HG03520 (cell line): Measurements from ENCODE around the gene MGARP.
"Not testable (repeated sequence)": the region's sequence is repeated elsewhere in the genome, so short reads cannot be mapped to it uniquely, and the experiment has no call there.

Experiments used
- ATAC-seq: cut with Tn5 transposase; IDR thresholded peaks from one replicate; pipeline ENCODE4 v1.9.1; 2021; ENCODE audit warnings: mild to moderate bottlenecking, moderate library complexity; ENCODE audit not compliant: unreplicated experiment

The MGARP gene

DNA sequence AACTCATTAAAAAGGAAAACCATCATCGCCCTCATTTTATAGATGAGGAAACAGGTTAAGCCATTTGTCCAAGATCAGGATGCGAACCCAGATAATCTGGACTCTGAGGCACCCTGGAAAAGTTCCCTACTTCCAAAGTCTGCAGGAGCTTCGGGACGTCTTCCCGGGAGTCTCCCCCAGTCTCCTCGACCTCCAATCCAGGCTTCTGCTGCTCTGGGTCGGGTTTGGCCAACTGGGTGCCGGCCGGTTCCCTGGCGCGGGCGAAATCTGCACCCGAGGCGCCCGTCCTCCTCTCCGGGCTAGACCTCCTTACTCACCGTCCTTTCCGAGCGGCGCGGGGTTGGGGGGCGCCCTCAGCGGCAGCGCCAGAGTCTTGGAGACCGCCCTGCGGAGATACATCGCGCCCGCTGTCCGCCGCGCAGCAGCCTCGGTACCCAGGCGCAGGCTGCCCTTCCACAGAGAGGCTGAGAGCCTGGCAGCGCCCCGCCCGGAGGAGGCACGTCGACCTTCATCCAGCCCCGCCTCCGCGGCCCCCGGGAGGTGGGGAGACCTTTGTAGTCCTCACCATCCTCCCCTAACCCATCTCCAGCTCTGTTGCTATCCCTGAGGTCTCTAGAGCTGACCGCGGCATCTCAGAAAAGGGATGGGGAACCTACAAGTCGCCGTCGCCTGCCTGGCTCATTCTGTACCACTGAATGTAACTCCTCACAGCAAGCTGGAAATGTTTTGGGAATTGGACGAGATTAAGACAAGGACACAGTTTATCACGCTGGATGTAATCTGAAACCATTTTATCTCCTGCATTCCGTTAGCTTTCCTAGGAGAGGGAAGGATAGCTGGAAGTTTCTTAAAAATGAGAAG, at the start of gene MGARP:
Gene MGARP, minus strand, starts transcription at position 466 of the 861 bp plus-strand sequence. Its CDS starts 67 bp downstream, at position 399.
- ATAC-seq, result no peak

DNA sequence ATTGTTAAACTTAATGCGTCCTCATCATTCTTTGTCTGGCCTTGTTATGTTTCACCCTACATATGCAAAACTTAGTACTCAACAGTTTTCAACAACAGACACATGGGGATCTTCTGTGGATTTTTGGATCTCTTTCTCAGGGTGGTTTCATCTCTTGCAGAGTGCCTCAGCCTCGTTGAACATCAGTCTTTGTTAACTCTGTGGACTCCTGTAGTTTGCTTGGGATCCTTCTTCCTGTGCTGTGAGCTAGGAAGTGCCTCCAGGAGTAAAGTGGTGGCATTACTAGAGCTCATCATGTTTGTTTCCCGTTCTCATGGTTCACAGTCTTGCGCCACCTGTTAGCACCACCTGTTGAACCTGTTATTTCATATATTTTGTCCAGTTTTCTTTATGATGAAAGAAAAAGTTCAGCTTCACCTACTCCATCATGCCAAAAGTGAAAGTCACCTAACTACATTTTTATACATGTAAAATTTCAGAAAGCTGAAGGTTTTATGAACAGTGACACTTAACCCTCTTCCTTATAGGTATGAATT, 49.7 kb upstream of the MGARP start:
- no peak for ATAC-seq

- no peak for ATAC-seq
These were observed 44.6 kb upstream of the MGARP start for GRCh38 chr4:139324620-139325019.

DNA sequence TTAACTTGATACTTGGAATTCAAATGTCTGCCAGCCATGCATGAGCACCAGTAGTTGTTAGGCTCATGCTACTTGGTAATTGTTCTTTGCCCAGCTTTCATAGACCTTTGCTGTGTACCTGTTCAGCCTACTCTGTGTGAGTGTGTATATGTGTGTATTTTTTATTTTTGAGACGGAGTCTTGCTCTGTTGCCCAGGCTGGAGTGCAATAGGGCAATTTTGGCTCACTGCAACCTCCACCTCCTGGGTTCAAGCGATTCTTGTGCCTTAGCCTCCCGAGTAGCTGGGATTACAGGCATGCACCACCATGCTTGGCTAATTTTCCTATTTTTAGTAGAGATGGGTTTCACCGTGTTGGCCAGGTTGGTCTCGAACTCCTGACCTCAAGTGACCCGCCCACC, 42.5 kb upstream of the MGARP start:
- ATAC-seq, result not testable (repeated sequence)

- ATAC-seq, result not testable (repeated sequence)
These were observed 42.0 kb upstream of the MGARP start for GRCh38 chr4:139322070-139322469.

DNA sequence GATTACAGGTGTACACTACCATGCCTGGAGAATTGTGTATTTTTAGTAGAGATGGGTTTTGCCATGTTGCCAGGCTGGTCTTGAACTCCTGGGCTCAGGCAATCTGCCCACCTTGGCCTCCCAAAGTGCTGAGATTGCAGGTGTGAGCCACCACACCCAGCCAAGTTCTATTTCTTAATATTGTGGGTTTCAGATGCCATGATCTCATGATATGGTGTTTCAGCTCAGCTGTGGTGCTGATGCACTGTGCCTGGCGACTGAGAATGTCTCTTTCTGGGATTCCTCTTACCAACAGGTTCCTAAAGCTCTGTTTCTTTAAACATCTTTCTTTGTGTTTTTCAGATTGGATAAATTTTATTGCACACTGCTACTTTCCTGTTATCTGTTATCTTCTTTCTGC, 39.5 kb upstream of the MGARP start:
- no peak for ATAC-seq

- no peak for ATAC-seq
These were observed 37.6 kb upstream of the MGARP start for GRCh38 chr4:139317635-139318034.

DNA sequence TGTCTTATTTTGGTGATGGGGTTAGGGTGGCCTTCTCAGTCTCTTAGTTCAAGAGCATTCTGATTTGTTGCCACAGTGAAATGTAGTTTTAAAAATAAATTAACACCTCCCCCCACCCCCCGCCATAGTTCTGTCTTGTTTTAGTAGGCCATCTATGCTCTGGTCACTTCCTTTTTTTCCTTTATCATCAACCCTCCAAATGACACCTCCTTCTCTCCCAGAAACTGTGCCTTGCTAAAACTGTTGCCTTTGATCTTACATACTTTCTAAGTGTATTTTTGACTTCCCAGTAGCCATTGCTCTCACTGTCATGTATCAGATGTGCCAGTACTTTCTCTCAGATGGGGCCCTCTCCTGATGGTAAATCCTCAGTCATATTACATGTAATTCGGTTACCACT, 36.7 kb upstream of the MGARP start:
- ATAC-seq, result no peak

- ATAC-seq, result peak; percentile 78
These were observed 35.2 kb upstream of the MGARP start for GRCh38 chr4:139315221-139315675.

- no peak for ATAC-seq
These were observed 34.2 kb upstream of the MGARP start for GRCh38 chr4:139314047-139314800.

- ATAC-seq, result not testable (repeated sequence)
These were observed 33.4 kb upstream of the MGARP start for GRCh38 chr4:139313414-139313813.

- no peak for ATAC-seq
These were observed 32.7 kb upstream of the MGARP start for GRCh38 chr4:139312552-139313332.

DNA sequence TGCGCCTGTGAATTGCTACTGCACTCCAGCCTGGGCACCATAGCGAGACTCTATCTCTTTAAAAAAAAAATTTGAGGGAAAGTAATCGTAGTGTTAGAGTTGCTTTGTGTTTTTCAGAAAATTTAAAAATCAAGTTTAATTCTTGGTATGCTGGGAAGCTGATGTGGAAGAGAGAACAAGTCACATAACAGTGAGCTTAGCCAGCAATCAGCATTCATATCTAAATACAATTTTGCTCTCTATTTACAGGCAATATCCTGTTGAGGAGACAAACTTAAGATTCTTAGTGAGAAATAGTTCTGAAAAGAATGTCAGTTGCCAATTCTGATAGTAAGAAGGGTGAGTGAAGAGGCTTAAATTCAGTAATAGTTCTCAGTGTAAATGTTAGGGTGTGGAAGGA, 31.9 kb upstream of the MGARP start:
- no peak for ATAC-seq

DNA sequence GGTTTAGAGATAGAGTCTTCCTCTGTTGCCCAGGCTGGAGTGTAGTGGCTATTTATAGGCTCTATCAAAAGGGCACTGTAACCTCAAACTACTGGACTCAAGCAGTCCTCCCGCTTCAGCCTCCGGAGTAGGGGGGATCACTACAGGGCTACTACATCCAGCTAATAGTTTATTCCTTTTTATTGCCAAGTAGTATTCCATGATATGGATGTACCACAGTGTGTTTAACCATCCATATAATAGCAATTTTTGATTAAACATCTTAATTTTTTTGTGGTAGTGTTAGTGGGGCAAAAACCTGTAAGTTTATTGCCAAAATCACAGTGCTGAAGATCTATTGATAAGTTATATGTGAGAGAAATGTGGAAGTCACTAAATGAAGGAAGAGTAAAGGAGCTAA, 24.9 kb upstream of the MGARP start:
- ATAC-seq, result no peak

- peak; percentile 30 for ATAC-seq
These were observed 22.0 kb upstream of the MGARP start, which contains the start of gene NDUFC1 for GRCh38 chr4:139301821-139302611. Gene NDUFC1 (minus strand): TSS chr4:139302477. CDS start chr4:139295798, 6,679 bp downstream.

GRCh38 chr4:139301113-139301820, 21.2 kb upstream of the MGARP start, which contains the start of gene NAA15:
Gene NAA15 (plus strand): TSS chr4:139301505. CDS start chr4:139301778, 273 bp downstream.
- ATAC-seq, result peak; percentile 77

GRCh38 chr4:139300431-139301112, 20.5 kb upstream of the MGARP start:
- ATAC-seq, result no peak

DNA sequence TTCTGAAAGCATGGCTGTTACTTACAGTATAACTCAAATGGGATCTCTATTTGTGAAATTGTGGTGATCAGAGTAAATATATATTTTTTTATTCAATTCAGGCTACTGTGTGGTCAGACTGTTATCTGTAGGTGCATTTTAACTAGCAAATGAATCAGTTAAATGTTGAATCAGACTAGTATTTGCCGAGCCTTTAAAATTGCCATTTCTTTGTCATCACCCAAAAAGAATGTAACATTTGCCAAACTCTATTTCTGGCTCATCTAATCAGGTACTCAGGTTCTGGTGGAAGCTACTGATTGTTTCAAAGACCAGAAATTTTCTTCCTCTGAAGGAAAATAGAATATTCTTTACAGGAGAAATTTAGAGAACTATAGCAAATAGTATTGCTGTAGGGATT, 19.5 kb upstream of the MGARP start:
- no peak for ATAC-seq

DNA sequence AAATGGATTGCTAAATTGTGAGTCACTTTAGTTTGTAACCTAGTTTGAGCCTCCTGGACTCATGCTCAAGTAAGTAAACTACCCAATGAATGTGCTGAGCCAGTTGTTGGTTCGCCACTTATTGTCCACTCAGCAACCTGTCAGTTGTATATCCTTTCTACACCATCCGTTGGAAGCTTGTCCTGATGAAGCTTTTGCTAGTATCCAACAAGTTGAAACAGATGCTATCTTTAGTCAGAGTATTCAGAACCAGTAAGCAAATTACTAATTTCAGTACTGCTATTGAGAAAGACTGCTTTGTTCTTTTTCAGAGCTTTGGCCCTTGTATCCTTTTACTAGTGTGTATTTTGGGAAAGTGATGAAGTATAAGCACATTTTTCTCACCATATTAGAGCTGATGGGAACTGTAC, 17.0 kb upstream of the MGARP start:
- ATAC-seq, result no peak
